Measurements from ENCODE around the gene STX7. TPM values are rescaled to one million over a fixed set of nuclear protein-coding genes. Genes with fewer than 3 reads are reported as not detected.

Gene STX7
- total and polyA plus RNA-seq, 8 donors = 5.1 to 33.0 (median 13.7) TPM

DNA sequence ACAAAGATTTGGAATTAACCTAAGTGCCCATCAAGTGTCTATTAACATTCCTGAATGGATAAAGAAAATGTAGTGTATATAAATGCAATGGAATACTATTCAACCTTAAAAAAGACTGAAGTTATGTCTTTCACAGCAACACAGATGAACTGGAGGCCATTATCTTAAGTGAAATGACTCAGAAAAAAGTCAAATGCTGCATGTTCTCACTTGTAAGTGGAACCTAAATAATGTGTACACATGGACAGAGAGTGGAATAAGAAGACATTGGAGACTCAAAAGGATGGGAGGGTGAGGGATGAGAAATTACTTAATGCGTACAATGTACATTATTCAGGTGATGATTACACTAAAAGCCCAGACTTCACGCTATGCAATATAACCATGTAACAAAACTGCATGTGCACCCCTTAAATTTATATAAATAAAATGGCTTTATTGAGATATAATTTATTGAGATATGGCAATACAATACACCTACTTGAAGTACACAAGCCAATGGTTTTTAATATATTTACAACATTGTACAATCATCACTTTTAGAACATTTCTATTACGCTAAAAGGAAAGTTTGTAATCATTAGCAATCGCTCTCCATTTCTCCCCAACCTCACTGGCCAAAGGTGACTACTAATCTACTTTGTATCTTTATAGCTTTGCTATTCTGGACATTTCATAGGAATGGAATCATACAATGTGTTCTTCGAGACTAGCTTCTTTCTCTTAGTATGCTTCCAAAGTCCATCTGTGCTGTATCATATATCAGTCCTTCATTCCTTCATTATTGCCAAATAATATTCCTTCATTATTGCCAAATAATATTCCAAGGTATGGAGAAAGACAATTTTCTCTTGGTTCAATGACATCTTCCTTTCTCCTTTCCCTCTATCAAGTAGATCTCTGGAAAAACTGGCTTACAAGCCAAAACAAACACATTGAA, 5.8 kb downstream of the STX7 start:
- H3K27me3 ChIP-seq = no peaks in the 10 kb centered on the region
- DNase-seq = no peak
- no peak overlapping the region for H3K4me3 ChIP-seq
- no peak for TF ChIP-seq CTCF (IDR thresholded peaks at IDR 0.05)
- peaks cover 0 to 11% (median 0%) of the 10 kb centered on the region in 3 donors for H3K36me3 ChIP-seq
- FAIRE-seq = no peak
- no peak for ATAC-seq
- no peaks in the 10 kb centered on the region for H3K9me3 ChIP-seq
- H3K4me1 ChIP-seq = peaks cover 9 to 31% (median 14%) of the 10 kb centered on the region in 3 donors
- H3K27ac ChIP-seq = no peak overlapping the region
- intact Hi-C loops (cut with DNase I) = no loop called here
- 96 to 98% methylated on average over 5 of the region's 5 CpGs for WGBS, 2 donors

GRCh38 chr6:132506461-132506860, 6.5 kb downstream of the STX7 start:
- no peak overlapping the region for H3K27ac ChIP-seq
- peaks cover 3 to 27% (median 14%) of the 10 kb centered on the region in 3 donors for H3K4me1 ChIP-seq
- intact Hi-C loops (cut with DNase I) = no loop called here
- no peak overlapping the region for H3K4me3 ChIP-seq
- H3K9me3 ChIP-seq = no peaks in the 10 kb centered on the region
- WGBS, 2 donors = 18 to 20% methylated on average over 2 of the region's 2 CpGs
- FAIRE-seq (no peak), DNase-seq (no peak), ATAC-seq (no peak)
- no peaks in the 10 kb centered on the region for H3K27me3 ChIP-seq
- TF ChIP-seq CTCF (IDR thresholded peaks at IDR 0.05) = no peak
- peaks cover 0 to 17% (median 0%) of the 10 kb centered on the region in 3 donors for H3K36me3 ChIP-seq

- DNase-seq = no peak
- WGBS, 2 donors = 96 to 100% methylated on average over 1 of the region's 1 CpG
- intact Hi-C loops (cut with DNase I) = no loop called here
- no peak for TF ChIP-seq CTCF (IDR thresholded peaks at IDR 0.05)
- H3K4me3 ChIP-seq = no peak overlapping the region
- H3K27me3 ChIP-seq = no peaks in the 10 kb centered on the region
- no peak overlapping the region for H3K27ac ChIP-seq
- peaks cover 0 to 17% (median 0%) of the 10 kb centered on the region in 3 donors for H3K36me3 ChIP-seq
- H3K4me1 ChIP-seq = peaks cover 0 to 16% (median 7%) of the 10 kb centered on the region in 3 donors
- no peak for ATAC-seq
- FAIRE-seq = no peak
- H3K9me3 ChIP-seq = no peaks in the 10 kb centered on the region
Measured at GRCh38 chr6:132505158-132505557, 7.8 kb downstream of the STX7 start.

DNA sequence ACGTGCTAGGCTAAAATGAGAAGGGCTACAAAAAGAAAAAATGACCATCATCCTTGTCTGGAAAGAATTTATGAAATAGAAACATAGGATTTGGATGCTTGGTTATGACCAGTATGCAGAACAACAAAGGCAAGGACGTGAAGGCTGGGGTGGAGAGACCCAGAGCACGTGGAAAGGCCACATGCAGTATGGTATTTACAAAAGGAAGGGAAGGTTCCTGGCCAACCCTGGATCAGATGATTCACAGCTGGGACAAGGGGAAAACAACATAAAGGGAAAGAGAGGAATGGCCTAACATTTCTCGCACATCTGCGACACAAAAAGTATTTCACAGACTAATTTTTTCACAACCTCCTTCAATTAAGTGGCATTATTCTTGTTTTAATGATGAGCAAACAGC, 8.2 kb downstream of the STX7 start:
- no peak for TF ChIP-seq CTCF (IDR thresholded peaks at IDR 0.05)
- H3K9me3 ChIP-seq = no peaks in the 10 kb centered on the region
- H3K4me1 ChIP-seq = peaks cover 0 to 12% (median 6%) of the 10 kb centered on the region in 3 donors
- intact Hi-C loops (cut with DNase I) = no loop called here
- no peak overlapping the region for H3K27ac ChIP-seq
- H3K36me3 ChIP-seq = peaks cover 0 to 17% (median 0%) of the 10 kb centered on the region in 3 donors
- FAIRE-seq (no peak), DNase-seq (peak in 1 of 6 donors; percentile 18), ATAC-seq (peak; percentile 64 to 77 (median 75))
- 70% methylated on average over 5 of the region's 5 CpGs for WGBS, 2 donors
- H3K4me3 ChIP-seq = no peak overlapping the region
- no peaks in the 10 kb centered on the region for H3K27me3 ChIP-seq

DNA sequence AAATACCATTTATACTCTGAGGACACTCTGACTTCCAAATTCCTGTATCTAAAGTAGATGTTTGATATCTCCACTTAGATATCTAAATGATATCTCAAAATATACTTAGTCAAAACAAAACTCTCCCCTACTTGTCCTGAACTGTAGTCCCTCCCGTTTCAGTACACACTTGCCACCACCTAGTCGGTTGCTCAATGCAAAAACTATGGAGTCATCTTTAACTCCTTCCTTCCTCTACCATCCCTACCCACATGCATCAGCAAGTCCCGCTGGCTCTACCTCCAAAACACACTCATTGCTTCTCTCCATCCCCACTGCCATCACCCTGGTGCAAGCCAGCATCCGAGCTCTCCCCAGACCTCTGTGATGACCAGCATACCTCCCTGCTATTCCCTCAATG, 13.2 kb downstream of the STX7 start:
- no peak for TF ChIP-seq CTCF (IDR thresholded peaks at IDR 0.05)

More for the DNA sequence above, 13.2 kb downstream of the STX7 start:
- Histone ChIP-seq H3K4me3 (no peak overlapping the region), H3K36me3 (peaks cover 0 to 22% (median 0%) of the 10 kb centered on the region in 3 donors), H3K4me1 (peaks cover 3 to 11% (median 5%) of the 10 kb centered on the region in 3 donors), H3K27me3 (no peaks in the 10 kb centered on the region), H3K9me3 (no peaks in the 10 kb centered on the region), H3K27ac (no peak overlapping the region)
- no peak for FAIRE-seq
- WGBS, 2 donors = 63 to 70% methylated on average over 4 of the region's 4 CpGs
- intact Hi-C loops (cut with DNase I) = loop anchor here in 1 of 3 donors (10.0 kb wide), 1 partner anchor 195 kb away; no protein-coding TSS in a partner anchor
- DNase-seq = no peak
- peak in 1 of 4 donors; percentile 43 for ATAC-seq

Measured in pancreas (tissue), 10 donors.